GM12878 (cell line): ENCODE data around the gene HSPA12B.

ENCODE experiments used
- CHD2 ChIP-seq: IDR thresholded peaks from 2 replicates; pipeline ENCODE4 v1.6.1; 2011; ENCODE audit warnings: low read depth, low read length, improper control_type of control experiment, borderline replicate concordance
- SIN3A ChIP-seq: IDR thresholded peaks from 2 replicates; pipeline ENCODE4 v1.6.1; 2012; ENCODE audit warnings: low read depth, low read length, improper control_type of control experiment
- ZNF24 ChIP-seq: fragments of 450-650 bp; IDR thresholded peaks from 2 replicates; pipeline ENCODE4 v1.6.1; 2017; ENCODE audit warnings: antibody characterized with exemption, mild to moderate bottlenecking
- TF ChIP-seq, protein P1 (sequence below), 3 experiments: IDR thresholded peaks in 2 of 3; conservative IDR thresholded peaks in 1 of 3; 2 replicates each; pipeline ENCODE4 v1.5.1; 2011; ENCODE audit warnings: low read depth in 3 of 3, low read length in 3 of 3, mild to moderate bottlenecking in 3 of 3, control low read depth in 2 of 3, moderate library complexity in 2 of 3, inconsistent platforms in 1 of 3, mixed read lengths in 1 of 3; ENCODE audit not compliant: control insufficient read depth in 2 of 3, insufficient read depth in 1 of 3; ENCODE audit errors: extremely low read depth in 1 of 3

DNA sequence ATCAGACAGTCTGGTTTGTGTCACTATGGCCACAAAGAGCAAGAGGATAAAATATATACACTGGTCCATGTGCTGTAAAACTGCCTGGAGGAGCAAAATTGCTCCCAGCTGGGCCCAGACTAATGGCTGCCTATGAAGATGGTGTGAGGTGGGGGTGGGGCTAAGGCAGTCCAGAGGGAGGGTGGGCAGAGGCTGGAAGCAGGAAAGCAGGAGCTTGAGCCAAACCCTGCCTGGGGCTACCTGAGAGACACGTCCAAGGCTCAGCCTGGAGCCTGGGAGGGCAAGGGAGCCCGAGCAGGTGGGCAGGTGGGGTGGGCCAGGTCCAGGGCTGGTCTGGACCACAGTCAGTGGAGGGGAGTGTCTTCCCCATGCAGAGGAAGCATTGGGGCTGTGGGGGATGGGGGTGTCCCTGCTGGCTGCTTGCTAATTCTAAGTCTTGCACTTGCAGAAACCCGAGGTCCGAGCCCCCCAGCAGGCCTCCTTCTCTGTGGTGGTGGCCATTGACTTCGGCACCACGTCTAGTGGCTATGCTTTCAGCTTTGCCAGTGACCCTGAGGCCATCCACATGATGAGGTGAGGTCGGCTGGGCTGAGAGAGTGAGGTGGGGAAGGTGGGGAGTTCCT lies 9.5 kb downstream of the HSPA12B start:
- no peak for TF ChIP-seq CHD2
- TF ChIP-seq SIN3A = no peak
- TF ChIP-seq, protein P1, sequence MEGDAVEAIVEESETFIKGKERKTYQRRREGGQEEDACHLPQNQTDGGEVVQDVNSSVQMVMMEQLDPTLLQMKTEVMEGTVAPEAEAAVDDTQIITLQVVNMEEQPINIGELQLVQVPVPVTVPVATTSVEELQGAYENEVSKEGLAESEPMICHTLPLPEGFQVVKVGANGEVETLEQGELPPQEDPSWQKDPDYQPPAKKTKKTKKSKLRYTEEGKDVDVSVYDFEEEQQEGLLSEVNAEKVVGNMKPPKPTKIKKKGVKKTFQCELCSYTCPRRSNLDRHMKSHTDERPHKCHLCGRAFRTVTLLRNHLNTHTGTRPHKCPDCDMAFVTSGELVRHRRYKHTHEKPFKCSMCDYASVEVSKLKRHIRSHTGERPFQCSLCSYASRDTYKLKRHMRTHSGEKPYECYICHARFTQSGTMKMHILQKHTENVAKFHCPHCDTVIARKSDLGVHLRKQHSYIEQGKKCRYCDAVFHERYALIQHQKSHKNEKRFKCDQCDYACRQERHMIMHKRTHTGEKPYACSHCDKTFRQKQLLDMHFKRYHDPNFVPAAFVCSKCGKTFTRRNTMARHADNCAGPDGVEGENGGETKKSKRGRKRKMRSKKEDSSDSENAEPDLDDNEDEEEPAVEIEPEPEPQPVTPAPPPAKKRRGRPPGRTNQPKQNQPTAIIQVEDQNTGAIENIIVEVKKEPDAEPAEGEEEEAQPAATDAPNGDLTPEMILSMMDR (IDR thresholded peaks at IDR 0.05 in 2 of 3, conservative IDR thresholded peaks at IDR 0.05 in 1 of 3; ENCODE audit: control insufficient read depth in 2 of 3, extremely low read depth in 1 of 3, insufficient read depth in 1 of 3, low read depth in 3 of 3, low read length in 3 of 3) = no peak
- TF ChIP-seq ZNF24 = no peak
